H1 (cell line): ENCODE measurements around the gene TEDC1. TPM values are rescaled to one million over a fixed set of nuclear protein-coding genes. Genes with fewer than 3 reads are reported as not detected.

Experiments
- BACH1 ChIP-seq: IDR thresholded peaks from 2 replicates; pipeline ENCODE4 v1.6.1; 2012; ENCODE audit warnings: low read length, improper control_type of control experiment
- CBX8 ChIP-seq: fragments of 300-800, 300-1000 bp; sonication (generic); IDR thresholded peaks from 2 replicates; pipeline ENCODE4 v1.7.1; 2016; ENCODE audit warnings: low read depth, low read length, borderline replicate concordance
- CHD2 ChIP-seq: IDR thresholded peaks from 2 replicates; pipeline ENCODE4 v1.6.1; 2012; ENCODE audit warnings: low read length, improper control_type of control experiment
- CREB1 ChIP-seq: IDR thresholded peaks from 2 replicates; pipeline ENCODE4 v1.6.1; 2012; ENCODE audit warnings: inconsistent platforms
- JUN ChIP-seq: IDR thresholded peaks from 2 replicates; pipeline ENCODE4 v1.6.1; 2011; ENCODE audit warnings: low read depth, mild to moderate bottlenecking, improper control_type of control experiment, low read length
- JUND ChIP-seq: IDR thresholded peaks from 2 replicates; pipeline ENCODE4 v1.6.1; 2011; ENCODE audit warnings: mild to moderate bottlenecking, improper control_type of control experiment, low read length
- KDM4A ChIP-seq: IDR thresholded peaks from one replicate; pipeline ENCODE4 v1.7.1; 2012; ENCODE audit warnings: low read depth, mild to moderate bottlenecking, moderate library complexity, low read length, inconsistent platforms; ENCODE audit not compliant: severe bottlenecking
- KDM5A ChIP-seq: fragments of 200-600 bp; IDR thresholded peaks from 2 replicates; pipeline ENCODE4 v1.7.1; 2012; ENCODE audit warnings: mild to moderate bottlenecking, low read length, inconsistent platforms, mixed read lengths
- MAX ChIP-seq: IDR thresholded peaks from 2 replicates; pipeline ENCODE4 v1.6.1; 2012; ENCODE audit warnings: inconsistent platforms
- POLR2AphosphoS5 ChIP-seq: IDR thresholded peaks from 2 replicates; pipeline ENCODE4 v1.6.1; 2011; ENCODE audit warnings: low read depth, low read length
- POU5F1 ChIP-seq: IDR thresholded peaks from 2 replicates; pipeline ENCODE4 v1.6.1; 2011; ENCODE audit warnings: low read depth, mild to moderate bottlenecking, low read length, moderate library complexity
- RXRA ChIP-seq: IDR thresholded peaks from 2 replicates; pipeline ENCODE4 v1.6.1; 2011; ENCODE audit warnings: low read depth, mild to moderate bottlenecking, low read length, moderate library complexity; ENCODE audit not compliant: insufficient read depth
- SIN3A ChIP-seq, 2 experiments: IDR thresholded peaks in 1 of 2; conservative IDR thresholded peaks in 1 of 2; 2 replicates each; pipeline ENCODE4 v1.6.1; 2011 to 2012; ENCODE audit warnings: low read length in 2 of 2, improper control_type of control experiment in 1 of 2, low read depth in 1 of 2, mild to moderate bottlenecking in 1 of 2
- polyA plus RNA-seq, 7 experiments: library from polyadenylated mRNA; depleted of rRNA in 3 of 7; stranded (reverse) in 5 of 7; unstranded in 2 of 7; fragments of >200 nt in 5 of 7; fragments of 200-250 nt in 2 of 7; gene quantifications; 1 replicate in 5 of 7; 2 replicates in 1 of 7; 4 replicates in 1 of 7; pipeline versions ENCODE4 v1.2.1 to v1.2.3, GENCODE V29; 2011 to 2013; ENCODE audit warnings: missing spikeins in 2 of 7, mixed read lengths in 2 of 7
- total RNA-seq: library from RNA; stranded (reverse); fragmentation: NEBNext Ultra II Directional; extraction: Animal tissue kit (Norgen Biotek cat#: 25700); gene quantifications from 2 replicates; pipeline ENCODE4 v1.2.1, GENCODE V29; 2021

The TEDC1 gene
- total and polyA plus RNA-seq, 2 of the 8 experiments (the other 6 are each of a cell fraction or from before 2014, with no cell fraction given), result 5.6 to 14.8 TPM

- no peak for TF ChIP-seq RXRA
- TF ChIP-seq POU5F1, result no peak
- 0 out of 2 replicates have a peak, but pooled peaks have one; percentile 25 for TF ChIP-seq CREB1
- no peak for TF ChIP-seq CBX8
- no peak for TF ChIP-seq SIN3A (conservative IDR thresholded peaks at IDR 0.05 in 1 of 2, IDR thresholded peaks at IDR 0.05 in 1 of 2; ENCODE audit: low read depth in 1 of 2, low read length in 2 of 2)
- peak; percentile 75 for TF ChIP-seq MAX
- no peak for TF ChIP-seq BACH1
- no peak for TF ChIP-seq POLR2AphosphoS5
- TF ChIP-seq KDM4A, result peak; percentile 30
- TF ChIP-seq KDM5A, result no peak
- no peak for TF ChIP-seq CHD2
- TF ChIP-seq JUND, result no peak
- TF ChIP-seq JUN, result no peak
These were observed 37.0 kb downstream of the TEDC1 start (continued) for GRCh38 chr14:105527826-105528585.
